ENCODE results near the gene TNS1. TPM values are rescaled to one million over a fixed set of nuclear protein-coding genes. Genes with fewer than 3 reads are reported as not detected.

TNS1 gene
- total RNA-seq, 1 experiment from 2014 or later = 3.4 TPM

DNA sequence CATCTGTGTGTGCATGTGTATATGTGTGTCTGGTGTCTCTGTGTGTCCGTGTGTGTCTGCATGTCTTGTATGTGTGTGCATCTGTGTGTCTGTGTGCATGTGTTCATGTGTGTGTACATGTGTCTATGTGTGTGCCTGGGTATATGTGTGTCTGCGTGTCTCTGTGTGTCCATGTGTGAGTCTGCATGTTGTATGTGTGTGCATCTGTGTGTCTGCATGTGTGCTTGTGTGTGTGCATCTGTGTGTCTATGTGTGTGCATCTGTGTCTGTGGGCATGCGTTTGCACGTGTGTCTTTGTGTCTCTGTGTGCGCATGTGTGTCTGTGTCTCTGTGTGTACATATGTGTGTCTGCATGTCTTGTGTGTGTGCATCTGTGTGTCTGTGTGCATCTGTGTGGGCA is 207.7 kb downstream of the TNS1 start:
- H3K4me3 Mint-ChIP-seq = no peak overlapping the region
- TF ChIP-seq CTCF (conservative IDR thresholded peaks at IDR 0.05) = no peak
- Histone ChIP-seq H4K8ac (replicated peaks; ENCODE audit: insufficient read length, low read depth, low read length) (no peak overlapping the region), H3T11ph (ENCODE audit: low read length) (no peak overlapping the region), H2AFZ (ENCODE audit: low read length) (no peak overlapping the region), H2BK5ac (ENCODE audit: insufficient read length, low read length) (no peak overlapping the region), H3K4me1 (ENCODE audit: insufficient read depth, low read length) (no peaks in the 10 kb centered on the region), H3K79me2 (ENCODE audit: insufficient read depth, low read length) (no peaks in the 10 kb centered on the region), H2BK12ac (ENCODE audit: insufficient read length, low read depth, low read length) (no peak overlapping the region), H2BK120ac (ENCODE audit: low read depth, low read length, poor library complexity, severe bottlenecking) (no peak overlapping the region), H3K4ac (ENCODE audit: low read depth, low read length) (no peak overlapping the region), H3K4me2 (ENCODE audit: insufficient read depth, insufficient read length, low read length) (no peak overlapping the region), H3K9ac (ENCODE audit: extremely low read depth, insufficient read length, low read length) (no peak overlapping the region), H3K23me2 (ENCODE audit: insufficient read length, low read depth, low read length, poor library complexity, severe bottlenecking) (no peaks in the 10 kb centered on the region), H3K56ac (ENCODE audit: insufficient read length, low read depth, low read length) (no peak overlapping the region), H2BK15ac (ENCODE audit: low read depth, low read length) (no peak overlapping the region), H3K79me1 (ENCODE audit: insufficient read depth, low read depth, low read length, poor library complexity, severe bottlenecking) (no peaks in the 10 kb centered on the region), H2BK20ac (ENCODE audit: low read depth, low read length, poor library complexity, severe bottlenecking) (no peak overlapping the region), H4K20me1 (ENCODE audit: control insufficient read depth, insufficient read depth, insufficient read length) (no peaks in the 10 kb centered on the region), H3K27me3 (ENCODE audit: insufficient read depth, low read length) (no peaks in the 10 kb centered on the region), H3K27ac (ENCODE audit: insufficient read length, low read depth, low read length) (no peak overlapping the region), H2AK5ac (ENCODE audit: insufficient read length, low read length) (no peak overlapping the region), H4K5ac (ENCODE audit: insufficient read length, low read depth, low read length) (no peak overlapping the region), H3K23ac (ENCODE audit: insufficient read length, low read depth, low read length) (no peak overlapping the region), H3K14ac (ENCODE audit: insufficient read depth, low read length) (no peak overlapping the region), H3K18ac (ENCODE audit: insufficient read length, low read depth, low read length) (no peak overlapping the region), H3K9me3 (ENCODE audit: control insufficient read depth, low read depth, low read length) (no peaks in the 10 kb centered on the region), H4K91ac (ENCODE audit: insufficient read length, low read depth, low read length) (no peak overlapping the region)
- no CpG with 5 or more reads among the region's 5 CpGs for WGBS (ENCODE audit: extremely low coverage, insufficient read length, low lambda C conversion rate)
- no peak for DNase-seq
- no peaks in the 10 kb centered on the region for H3K36me3 Mint-ChIP-seq (ENCODE audit: insufficient read depth in 1 of 3, low read depth in 3 of 3)
- H3K4me1 Mint-ChIP-seq = peaks cover 6 to 7% of the 10 kb centered on the region in 2 experiments; a peak in 2 of 4 replicates
- H3K9me3 Mint-ChIP-seq = no peaks in the 10 kb centered on the region
- no peak overlapping the region for H3K27ac Mint-ChIP-seq
- no peaks in the 10 kb centered on the region; the same call in 1 of the 2 replicates for H3K27me3 Mint-ChIP-seq (ENCODE audit: low read depth)
